GM19193 (cell line): ENCODE measurements around the gene SPCS3.

Experiments
- POLR2A ChIP-seq: IDR thresholded peaks from 4 replicates; pipeline ENCODE4 v1.6.1; 2011; ENCODE audit not compliant: insufficient read depth, insufficient read length; ENCODE audit errors: extremely low read depth

The SPCS3 gene

DNA sequence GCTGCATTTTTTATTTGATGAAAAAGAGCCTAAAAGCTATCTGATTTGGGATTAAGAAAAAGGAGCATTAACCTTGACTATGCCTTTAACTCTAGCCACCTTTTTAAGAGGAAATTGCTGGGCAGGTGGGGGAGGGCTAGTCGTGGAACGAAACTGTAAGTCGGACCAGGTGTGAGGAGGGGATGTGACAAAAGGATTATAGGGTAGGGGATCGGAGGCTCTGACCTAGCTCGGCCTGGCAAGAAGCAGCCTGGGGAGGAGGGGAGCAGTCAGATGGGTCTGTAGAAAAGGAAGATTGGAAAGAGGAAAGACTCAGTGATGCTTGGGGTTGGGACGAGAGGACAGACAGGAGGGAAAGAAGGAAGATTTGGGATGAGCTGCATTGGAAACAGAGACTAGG is 21.1 kb upstream of the SPCS3 start:
- TF ChIP-seq POLR2A, result no peak

DNA sequence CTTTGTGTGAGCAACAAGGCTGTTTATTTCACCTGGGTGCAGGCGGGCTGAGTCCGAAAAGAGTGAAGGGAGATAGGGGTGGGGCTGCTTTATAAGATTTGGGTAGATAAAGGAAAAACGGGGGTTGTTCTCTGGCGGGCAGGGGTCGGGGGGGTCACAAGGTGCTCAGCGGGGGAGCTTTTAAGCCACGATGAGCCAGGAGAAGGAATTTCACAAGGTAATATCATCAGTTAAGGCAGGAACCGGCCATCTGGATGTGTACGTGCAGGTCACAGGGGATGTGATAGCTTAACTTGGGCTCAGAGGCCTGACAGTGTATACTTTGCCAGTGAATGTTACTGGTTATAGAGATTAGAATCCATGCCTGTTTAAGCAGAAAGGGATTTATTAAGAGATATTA is 19.7 kb upstream of the SPCS3 start:
- TF ChIP-seq POLR2A, result no peak

DNA sequence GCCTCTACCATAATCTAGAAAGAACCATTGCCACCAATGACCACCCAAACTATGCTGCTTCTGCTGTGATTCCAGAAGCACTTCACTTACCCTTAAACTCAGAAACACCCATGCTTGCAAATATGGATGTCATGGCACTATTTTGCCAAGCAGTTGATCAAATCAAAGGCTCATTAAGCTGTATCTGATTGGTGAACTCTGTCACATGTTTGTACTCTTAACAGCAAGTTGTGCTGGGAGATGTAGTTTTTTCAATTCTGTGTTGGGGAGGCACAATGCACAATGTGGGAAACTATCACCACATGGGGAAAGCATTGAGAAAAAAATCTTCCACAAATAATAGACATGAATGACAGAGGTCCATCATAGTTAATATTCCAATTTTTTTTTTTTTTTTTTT is 19.2 kb upstream of the SPCS3 start:
- no peak for TF ChIP-seq POLR2A

DNA sequence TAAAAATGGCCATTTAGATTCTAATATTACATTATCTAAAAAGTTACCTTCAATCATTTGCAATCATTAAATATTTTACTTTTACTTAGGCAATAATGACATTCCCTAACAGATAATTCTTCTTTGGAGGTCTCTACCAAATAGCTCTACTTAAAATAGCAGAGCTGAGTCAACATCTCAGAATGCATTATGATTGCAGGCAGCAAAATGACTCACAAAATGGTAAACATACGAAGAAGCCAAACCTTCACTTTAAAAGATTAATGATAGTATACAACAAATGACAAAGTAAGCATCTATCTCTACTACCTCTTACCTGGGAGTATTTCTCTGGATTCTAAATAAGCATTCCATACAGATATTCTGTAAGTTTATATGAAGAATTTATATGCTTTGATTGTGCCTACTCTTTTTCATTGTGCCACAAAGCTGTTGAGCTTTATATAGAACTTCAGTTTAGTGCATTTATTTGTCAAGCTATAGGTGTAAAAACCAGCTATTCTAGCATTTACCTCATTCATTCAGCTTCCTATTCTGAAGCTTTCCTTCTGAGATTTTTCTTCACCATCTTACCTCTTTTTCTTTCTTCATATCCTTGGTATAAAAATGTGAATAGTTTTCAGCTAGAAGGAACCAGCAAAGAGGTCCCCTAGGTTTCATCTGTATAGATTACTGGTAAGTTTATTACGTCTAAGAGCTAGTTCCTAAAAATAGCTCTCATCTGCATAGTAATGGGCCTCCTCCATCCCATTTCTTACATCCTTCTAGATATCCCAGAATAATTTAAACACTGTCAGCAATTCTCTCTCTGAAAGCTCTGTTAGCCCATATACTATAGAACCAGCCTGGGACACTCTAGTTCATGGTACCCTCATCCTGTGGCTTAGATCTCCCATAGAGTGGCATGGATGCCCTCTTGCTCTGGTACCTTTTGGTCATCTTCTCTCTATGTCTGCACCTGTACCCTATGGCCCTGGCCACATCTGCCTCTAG is 17.2 kb upstream of the SPCS3 start:
- TF ChIP-seq POLR2A, result no peak

DNA sequence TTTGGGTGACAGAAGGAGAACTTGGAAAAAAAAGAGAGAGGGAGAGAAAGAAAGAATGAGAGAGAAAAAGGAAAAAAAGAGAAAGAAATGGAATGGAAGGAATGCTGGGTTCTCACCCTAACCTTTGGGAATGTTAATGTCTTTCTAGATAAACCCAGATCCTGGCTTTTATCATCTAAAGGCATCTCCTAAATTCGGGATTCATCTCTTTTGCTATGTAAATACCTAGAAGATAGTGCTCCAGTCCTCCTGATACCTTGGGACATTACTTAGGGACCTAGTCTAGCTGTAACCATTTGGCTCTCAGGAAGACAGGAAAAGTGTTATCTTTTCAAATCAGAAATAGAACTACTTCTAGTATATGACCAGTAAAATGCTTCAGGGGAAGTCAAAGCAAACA is 15.8 kb upstream of the SPCS3 start:
- TF ChIP-seq POLR2A, result no peak

DNA sequence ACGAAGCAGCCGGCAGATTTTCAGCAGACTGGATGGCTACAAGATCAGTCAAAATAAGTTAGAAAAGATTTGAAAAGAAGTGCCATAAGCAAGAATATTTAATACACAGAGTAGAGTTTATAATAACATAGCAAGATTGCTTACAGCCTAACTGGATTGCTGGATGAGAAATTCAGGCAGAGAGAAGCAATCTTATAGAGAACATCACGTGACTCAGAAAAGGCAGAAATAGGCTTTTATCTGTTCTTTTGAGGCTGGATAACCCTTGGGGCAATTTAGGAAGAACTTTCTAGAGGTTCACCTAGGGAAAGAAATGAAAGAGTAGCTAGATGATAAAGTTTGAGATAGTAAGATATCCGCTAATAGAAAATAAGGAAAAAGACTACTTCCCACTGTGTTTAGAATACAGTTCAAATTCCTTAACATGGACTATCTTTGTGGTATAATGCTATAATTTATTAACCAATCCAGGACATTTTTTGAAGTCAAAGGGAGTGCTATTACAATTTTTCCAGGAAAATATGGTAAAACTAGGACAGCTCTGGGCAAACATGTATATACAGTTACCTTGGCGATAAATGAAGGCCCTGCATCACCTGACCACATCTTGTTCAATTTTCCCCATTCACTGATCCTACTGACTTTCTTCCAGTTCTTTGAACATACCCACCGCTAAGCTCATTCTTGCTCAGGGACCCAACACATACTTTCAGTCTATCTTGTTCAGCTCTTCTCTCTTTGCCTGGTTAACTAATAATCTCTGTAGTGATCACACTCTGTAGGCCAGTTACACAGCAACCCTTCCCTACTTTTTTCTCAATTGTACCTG is 12.7 kb upstream of the SPCS3 start:
- TF ChIP-seq POLR2A, result no peak

DNA sequence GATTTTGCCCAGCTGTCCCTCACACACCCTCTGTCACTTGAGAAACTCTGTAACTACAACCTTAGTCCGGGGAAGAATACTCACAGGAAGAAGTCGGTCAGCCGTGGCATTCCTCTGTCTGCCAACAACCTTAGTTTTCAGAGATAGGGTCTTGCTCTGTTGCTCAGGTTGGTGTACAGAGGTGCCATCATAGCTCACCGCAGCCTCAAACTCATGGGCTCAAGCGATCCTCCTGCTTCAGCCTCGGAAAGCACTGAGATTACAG is 12.2 kb upstream of the SPCS3 start:
- TF ChIP-seq POLR2A, result no peak

DNA sequence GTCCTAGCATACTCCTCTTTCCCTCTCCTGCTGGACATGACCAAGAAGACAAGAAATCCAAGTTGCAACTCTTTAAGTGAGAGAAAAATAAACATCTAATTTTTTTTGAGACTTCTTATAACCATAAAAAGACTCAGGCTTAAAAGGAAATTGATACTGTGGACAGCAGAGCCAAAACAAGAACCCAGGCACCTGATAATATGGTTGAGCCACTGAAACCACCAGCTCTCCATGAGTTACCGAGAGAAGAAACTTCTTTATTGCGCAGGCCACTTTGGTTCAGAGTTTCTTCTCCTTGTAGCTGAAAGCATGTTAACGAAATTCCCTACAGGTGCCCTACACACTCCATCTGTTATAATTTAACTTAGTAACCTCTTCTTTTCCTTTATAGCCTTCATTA is 11.3 kb upstream of the SPCS3 start:
- TF ChIP-seq POLR2A, result no peak

DNA sequence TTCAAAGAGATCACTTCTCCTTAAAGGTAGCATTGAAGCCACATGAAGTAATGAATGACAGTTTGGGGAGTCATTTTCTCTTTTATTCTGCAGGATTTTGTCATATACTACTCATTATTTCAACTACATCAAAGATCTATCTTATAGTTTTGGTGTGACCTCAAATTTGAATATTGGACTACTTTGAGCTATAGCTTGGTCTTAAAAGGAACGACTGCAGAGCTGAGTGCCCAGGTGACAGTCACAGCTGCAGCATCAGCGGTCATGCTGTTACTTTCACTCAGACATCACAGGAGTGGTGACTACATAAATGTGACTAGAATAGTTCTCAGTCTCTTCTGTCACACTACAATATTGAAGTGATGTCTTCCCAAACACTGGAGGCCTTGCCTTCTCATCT is 10.7 kb upstream of the SPCS3 start:
- no peak for TF ChIP-seq POLR2A

DNA sequence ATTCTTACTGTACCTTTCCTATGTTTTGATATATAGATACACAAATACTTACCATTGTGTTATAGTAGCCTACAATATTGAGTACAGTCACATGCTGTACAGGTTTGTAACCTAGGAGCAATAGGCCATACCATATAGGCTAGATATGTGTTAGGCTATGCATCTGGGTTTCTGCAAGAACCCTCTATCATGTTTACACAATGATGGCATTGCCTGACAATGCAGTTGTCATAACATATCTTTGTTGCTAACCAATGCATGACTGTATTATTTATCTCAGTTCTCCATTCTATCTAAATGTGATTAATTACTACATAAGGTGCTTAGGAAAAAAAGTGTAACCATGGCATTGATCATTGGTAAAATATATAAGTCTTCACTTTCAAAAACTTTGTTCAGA is 10.0 kb upstream of the SPCS3 start:
- TF ChIP-seq POLR2A, result no peak

DNA sequence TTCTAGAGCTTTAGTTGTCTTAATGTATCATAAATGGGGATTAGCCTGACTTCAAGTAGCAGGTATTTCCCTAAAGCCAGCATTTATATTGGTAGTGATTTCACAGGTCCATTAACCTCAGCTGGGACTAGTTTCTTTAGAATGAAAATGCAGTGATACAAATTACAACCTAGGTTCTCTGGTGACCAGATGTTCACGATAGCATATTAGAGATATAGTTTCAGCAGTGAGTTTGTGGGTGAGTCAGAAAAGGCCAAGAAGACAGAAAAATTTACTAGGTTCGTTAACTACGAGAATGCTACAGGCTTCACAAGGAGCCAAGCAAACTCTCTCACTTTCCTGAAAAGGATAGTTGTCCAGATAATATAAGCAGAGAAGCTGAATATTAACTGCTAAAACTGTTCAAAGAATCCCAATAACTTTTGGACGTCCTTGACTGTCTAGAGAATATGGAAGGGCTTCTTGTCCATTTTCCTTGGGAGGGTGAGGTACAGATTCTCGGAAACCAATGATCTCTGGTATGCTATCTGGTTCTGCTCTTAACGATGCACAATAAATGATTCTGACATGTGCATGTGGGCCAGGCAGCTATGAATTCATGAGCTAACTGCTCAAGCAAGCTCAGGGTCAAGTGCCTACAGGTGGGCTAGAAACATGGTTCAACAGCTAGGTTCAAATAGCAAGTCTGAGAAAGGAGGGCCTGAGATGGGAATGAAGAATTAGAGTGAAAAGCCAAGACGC is 6.0 kb upstream of the SPCS3 start:
- TF ChIP-seq POLR2A, result no peak

DNA sequence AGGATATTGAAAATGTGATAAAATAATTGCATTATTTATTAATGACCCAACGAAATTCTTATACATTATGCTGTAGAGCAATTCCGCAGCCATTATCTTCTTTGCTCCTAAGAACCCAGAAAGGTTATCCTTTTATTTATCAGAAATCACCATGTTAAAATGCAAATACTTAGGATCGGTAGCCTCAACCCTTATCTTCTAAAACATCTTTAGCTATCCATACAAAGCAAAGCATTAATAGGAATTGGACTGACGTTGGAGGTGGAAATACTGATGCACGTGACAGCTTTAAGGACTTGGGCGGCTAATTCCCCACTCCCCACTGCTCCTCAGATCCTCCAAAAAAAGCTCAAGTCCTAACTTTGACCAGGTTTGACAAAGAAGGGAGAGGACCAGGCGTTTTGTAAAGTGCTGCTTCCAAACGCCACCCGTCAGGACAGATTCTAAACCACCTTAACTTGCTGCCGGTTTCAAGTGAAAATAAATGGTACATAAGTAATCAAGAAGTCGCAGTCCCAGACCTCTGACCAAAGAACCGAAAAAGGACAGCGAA is 539 bp upstream of the SPCS3 start:
- TF ChIP-seq POLR2A, result no peak

DNA sequence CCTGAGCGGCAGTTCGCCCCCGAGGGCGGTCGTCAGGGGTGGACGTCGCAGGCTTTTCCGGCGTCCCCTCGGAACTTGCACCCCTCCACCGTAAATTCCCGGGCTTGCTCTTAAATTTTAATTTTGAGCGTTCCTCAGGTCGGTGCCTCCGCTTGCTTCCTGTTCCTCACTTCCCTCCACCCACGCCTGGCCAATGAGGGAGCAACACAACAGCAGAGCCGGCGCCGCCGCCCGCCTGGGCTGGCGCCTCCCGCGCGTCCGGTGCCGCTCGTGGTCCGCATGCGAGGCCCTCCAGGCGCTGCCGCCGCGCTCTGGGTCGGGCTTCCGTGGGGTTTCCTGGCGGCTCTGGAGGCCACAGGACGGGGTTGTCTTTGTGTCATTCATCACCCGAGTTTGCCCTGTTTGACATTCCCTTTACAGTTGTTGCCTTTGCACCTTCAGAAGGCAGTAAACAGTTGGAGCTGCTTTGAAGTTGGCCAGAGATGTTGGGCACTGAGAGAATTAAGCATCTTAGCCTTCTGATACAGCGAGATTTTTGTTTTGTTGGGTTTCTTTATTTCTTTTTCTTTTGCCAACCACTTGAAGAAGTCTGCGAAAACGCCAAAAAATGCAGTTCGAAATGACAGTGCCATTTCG is 692 bp downstream of the SPCS3 start:
- no peak for TF ChIP-seq POLR2A

DNA sequence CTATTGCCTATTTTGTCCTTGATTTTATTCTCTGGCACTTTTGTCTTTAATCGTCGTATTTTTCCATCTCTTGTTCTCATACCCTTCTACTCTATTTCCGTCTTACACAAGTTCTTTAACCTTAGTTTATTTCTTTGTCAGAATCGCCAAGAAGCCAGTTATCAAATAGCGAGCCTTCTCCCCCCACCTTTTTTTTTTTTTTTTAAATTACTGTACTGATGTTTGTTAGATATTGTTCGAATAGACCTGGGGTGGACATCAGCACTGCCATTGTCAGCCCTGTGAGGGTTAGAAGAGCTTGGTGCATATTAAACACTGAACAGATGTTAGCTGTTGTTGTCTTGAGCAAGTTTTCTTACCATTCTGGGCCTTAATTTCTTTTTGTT is 1.2 kb downstream of the SPCS3 start:
- no peak for TF ChIP-seq POLR2A

DNA sequence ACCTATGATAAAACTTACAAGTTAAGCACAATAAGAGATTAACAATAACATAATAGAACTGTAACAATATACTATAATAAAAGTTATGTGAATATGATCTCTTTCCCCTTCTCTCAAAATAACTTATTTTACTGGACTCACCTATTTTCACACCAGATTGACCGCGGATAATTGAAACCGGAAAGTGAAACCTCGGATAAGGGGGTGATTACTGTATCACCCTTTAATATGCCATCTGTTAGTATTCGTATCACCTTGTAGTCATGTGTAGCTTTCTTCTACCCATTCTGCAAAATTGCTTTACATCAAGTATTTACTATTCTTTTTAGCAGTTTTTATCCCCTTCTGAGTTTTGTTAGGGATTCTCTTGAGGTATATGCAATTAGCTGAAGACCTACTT is 1.8 kb downstream of the SPCS3 start:
- TF ChIP-seq POLR2A, result no peak
